Measurements from ENCODE around the gene RNF212B. TPM values are rescaled to one million over a fixed set of nuclear protein-coding genes. Genes with fewer than 3 reads are reported as not detected.
A peak's percentile ranks its signal among the peaks of the same experiment; 100 is the strongest.

RNF212B gene
- total RNA-seq, 4 donors from 2014 or later = not detected

DNA sequence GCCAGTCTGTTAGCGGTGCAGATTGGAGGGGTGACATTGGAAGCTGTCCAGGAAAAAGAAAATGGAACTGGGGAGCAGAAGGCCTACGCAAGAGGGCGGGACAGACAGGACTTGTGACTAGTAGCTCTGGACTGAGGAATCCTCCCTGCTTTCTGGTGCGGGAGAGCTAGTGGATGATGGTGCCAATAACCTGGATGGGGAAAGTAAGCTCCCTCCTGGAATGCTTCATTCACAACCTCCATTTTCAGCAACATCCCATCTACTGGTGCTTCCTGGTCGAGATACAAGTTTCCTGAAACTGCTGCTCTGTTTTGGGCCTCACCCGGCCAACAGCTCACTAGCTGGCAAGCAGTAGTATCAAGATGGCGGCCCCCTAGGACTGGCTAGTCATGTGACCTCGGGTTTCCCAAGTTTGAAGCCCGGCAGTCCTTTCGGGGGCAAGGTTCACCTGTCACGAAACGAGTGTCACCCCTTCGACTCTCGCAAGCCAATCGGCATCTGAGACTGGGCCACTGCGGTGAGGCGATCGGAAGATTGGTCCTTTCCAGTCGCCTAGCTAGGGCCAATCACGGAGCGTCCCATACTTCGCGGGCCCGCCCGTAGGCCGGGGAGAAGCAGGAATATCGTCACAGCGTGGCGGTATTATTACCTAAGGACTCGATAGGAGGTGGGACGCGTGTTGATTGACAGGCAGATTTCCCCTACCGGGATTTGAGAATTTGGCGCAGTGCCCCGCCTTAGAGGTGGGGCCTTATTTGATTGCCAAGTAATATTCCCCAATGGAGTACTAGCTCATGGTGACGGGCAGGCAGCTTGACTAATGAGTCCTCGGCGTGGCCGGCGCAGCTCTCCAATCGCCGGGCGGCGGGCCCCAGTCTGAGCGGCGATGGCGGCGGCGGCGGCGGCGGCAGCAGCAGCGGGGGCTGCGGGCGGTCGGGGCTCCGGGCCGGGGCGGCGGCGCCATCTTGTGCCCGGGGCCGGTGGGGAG, 83.1 kb downstream of the RNF212B start, which contains the start of gene PABPN1:
PABPN1 (plus strand) TSS at position 874 of the 988 bp plus-strand sequence; CDS start at position 887, 13 bp downstream.
- Histone ChIP-seq H3K9me3 (no peaks in the 10 kb centered on the region), H3K4me3 (peak within 1 kb of the TSS; percentile 97), H3K27me3 (no peaks in the 10 kb centered on the region), H3K36me3 (peaks cover 27% of the 10 kb centered on the region), H3K4me1 (peaks cover 25% of the 10 kb centered on the region), H3K27ac (peak within 1 kb of the TSS; percentile 98)
- 8% methylated on average over 27 of the region's 63 CpGs for WGBS
- peak; percentile 99 to 100 for DNase-seq (ENCODE audit: low spot score in 2 of 2)
- TF ChIP-seq POLR2AphosphoS5 (IDR thresholded peaks at IDR 0.05) = peak; percentile 3 to 96 (median 14)
- peak; percentile 22 for TF ChIP-seq EP300 (IDR thresholded peaks at IDR 0.05)
- peak in 1 of 2 donors; percentile 84 for TF ChIP-seq POLR2A (IDR thresholded peaks at IDR 0.05)
- TF ChIP-seq, protein P1, sequence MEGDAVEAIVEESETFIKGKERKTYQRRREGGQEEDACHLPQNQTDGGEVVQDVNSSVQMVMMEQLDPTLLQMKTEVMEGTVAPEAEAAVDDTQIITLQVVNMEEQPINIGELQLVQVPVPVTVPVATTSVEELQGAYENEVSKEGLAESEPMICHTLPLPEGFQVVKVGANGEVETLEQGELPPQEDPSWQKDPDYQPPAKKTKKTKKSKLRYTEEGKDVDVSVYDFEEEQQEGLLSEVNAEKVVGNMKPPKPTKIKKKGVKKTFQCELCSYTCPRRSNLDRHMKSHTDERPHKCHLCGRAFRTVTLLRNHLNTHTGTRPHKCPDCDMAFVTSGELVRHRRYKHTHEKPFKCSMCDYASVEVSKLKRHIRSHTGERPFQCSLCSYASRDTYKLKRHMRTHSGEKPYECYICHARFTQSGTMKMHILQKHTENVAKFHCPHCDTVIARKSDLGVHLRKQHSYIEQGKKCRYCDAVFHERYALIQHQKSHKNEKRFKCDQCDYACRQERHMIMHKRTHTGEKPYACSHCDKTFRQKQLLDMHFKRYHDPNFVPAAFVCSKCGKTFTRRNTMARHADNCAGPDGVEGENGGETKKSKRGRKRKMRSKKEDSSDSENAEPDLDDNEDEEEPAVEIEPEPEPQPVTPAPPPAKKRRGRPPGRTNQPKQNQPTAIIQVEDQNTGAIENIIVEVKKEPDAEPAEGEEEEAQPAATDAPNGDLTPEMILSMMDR (IDR thresholded peaks at IDR 0.05) = no peak

DNA sequence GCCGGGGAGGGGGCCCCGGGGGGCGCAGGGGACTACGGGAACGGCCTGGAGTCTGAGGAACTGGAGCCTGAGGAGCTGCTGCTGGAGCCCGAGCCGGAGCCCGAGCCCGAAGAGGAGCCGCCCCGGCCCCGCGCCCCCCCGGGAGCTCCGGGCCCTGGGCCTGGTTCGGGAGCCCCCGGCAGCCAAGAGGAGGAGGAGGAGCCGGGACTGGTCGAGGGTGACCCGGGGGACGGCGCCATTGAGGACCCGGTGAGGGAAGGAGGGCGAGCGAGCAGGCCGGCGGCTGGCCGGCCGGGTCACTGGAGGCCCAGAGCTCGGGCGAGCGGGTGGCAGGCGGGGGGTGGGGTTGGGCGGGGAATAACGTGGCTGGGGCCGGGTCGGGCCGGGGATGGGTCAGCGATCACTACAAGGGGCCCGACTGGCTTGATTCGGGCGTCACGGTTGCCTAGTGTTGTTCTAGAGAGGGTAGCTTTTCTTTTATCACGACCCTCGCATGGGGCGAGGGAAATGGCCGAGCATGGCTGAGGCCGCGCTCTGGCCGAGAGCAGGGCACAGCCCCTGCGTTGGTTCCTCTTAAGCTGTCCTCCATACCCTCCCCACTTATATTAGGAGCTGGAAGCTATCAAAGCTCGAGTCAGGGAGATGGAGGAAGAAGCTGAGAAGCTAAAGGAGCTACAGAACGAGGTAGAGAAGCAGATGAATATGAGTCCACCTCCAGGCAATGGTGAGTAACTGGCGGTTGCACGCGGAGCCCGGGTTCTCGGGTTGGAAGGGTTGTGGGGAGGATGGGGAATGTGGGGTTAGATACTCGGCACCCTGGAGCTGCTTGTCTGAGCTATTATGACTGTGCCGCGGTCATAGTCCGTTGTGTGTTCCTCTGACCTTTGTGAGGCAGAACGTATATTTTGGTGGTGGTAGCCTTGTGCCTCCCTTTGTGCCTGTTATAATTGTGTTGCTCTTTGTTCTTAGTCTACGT, 84.1 kb downstream of the RNF212B start:
- WGBS = 1% methylated on average over 20 of the region's 64 CpGs
- TF ChIP-seq, protein P1 (IDR thresholded peaks at IDR 0.05) = no peak
- peak in 1 of 3 donors; percentile 23 for TF ChIP-seq POLR2AphosphoS5 (IDR thresholded peaks at IDR 0.05)
- DNase-seq (ENCODE audit: low spot score in 2 of 2) = peak in 1 of 2 donors; percentile 83
- H3K4me1 ChIP-seq = peaks cover 25% of the 10 kb centered on the region
- H3K27ac ChIP-seq = peak overlapping the region; percentile 98
- peak overlapping the region; percentile 97 for H3K4me3 ChIP-seq
- peaks cover 27% of the 10 kb centered on the region for H3K36me3 ChIP-seq
- no peaks in the 10 kb centered on the region for H3K27me3 ChIP-seq
- no peaks in the 10 kb centered on the region for H3K9me3 ChIP-seq

Other genes starting within 250 kb of the RNF212B start
- gene C14orf93, start 227.8 kb upstream of the RNF212B start, total RNA-seq = 10 to 100 TPM; 19.1 to 32.9 (median 24.3) TPM
- gene PSMB5, start 203.0 kb upstream of the RNF212B start, total RNA-seq = 100 to 1,000 TPM in 3 of 4 donors, 10 to 100 TPM in 1; 59.7 to 167 (median 135) TPM
- not detected for gene PSMB11, start 195.7 kb upstream of the RNF212B start, total RNA-seq
- gene CDH24, start 180.4 kb upstream of the RNF212B start, total RNA-seq = 1 to 10 TPM; 3.4 to 8.4 (median 5.7) TPM
- gene ACIN1, start 142.8 kb upstream of the RNF212B start, total RNA-seq = 100 to 1,000 TPM in 2 of 4 donors, 10 to 100 TPM in 2; 78.7 to 217 (median 103) TPM
- 10 to 100 TPM; 10.1 to 22.7 (median 18.6) TPM for gene C14orf119, start 142.4 kb upstream of the RNF212B start, total RNA-seq
- not detected for gene CIROP, start 132.9 kb upstream of the RNF212B start, total RNA-seq
- gene CEBPE, start 118.7 kb upstream of the RNF212B start, total RNA-seq = not detected
- gene SLC7A8, start 54.3 kb upstream of the RNF212B start, total RNA-seq = 10 to 100 TPM; 45.2 to 67.7 (median 53.2) TPM
- gene HOMEZ, start 48.2 kb downstream of the RNF212B start, total RNA-seq = 10 to 100 TPM in 1 of 4 donors, 1 to 10 TPM in 3; 7.8 to 13.1 (median 8.5) TPM
- gene PPP1R3E, start 64.9 kb downstream of the RNF212B start, total RNA-seq = 10 to 100 TPM; 15.3 to 29.9 (median 22.5) TPM
- 10 to 100 TPM; 35.4 to 48.4 (median 44.7) TPM for gene BCL2L2, start 68.9 kb downstream of the RNF212B start, total RNA-seq
- 100 to 1,000 TPM in 1 of 4 donors, 10 to 100 TPM in 3; 45.1 to 109 (median 58.8) TPM for gene PABPN1, start 83.5 kb downstream of the RNF212B start, total RNA-seq
- gene SLC22A17, start 115.0 kb downstream of the RNF212B start, total RNA-seq = 10 to 100 TPM; 15.4 to 67.6 (median 22.5) TPM
- 10 to 100 TPM; 63.0 to 74.0 (median 64.8) TPM for gene EFS, start 127.2 kb downstream of the RNF212B start, total RNA-seq
- gene IL25, start 134.9 kb downstream of the RNF212B start, total RNA-seq = 1 to 10 TPM in 1 of 4 donors, under 1 TPM in 1, not detected in 2; 0.68 to 1.2 TPM
- under 1 TPM in 1 of 4 donors, not detected in 3; 0.76 TPM for gene CMTM5, start 139.1 kb downstream of the RNF212B start, total RNA-seq
- gene MYH6, start 170.3 kb downstream of the RNF212B start, total RNA-seq = not detected
- gene MYH7, start 197.7 kb downstream of the RNF212B start, total RNA-seq = not detected
- gene NGDN, start 231.8 kb downstream of the RNF212B start, total RNA-seq = 10 to 100 TPM; 31.1 to 61.4 (median 46.5) TPM